ACC112 (cell line): ENCODE data around the gene SCPEP1.

ENCODE experiments used
- H2AFZ ChIP-seq: fragments of 200-600 bp; sonication (generic); one replicate; pipeline ENCODE4 v1.6.0; 2017; ENCODE audit warnings: antibody characterized with exemption, low read length; ENCODE audit not compliant: unreplicated experiment
- H3K27ac ChIP-seq: fragments of 200-600 bp; sonication (generic); 2 replicates; pipeline ENCODE4 v1.5.1; 2014; ENCODE audit warnings: low read depth, mild to moderate bottlenecking, antibody characterized with exemption, low read length, moderate library complexity
- H3K27me3 ChIP-seq: fragments of 200-600 bp; sonication (generic); 2 replicates; pipeline ENCODE4 v1.6.1; 2014; ENCODE audit warnings: mild to moderate bottlenecking, antibody characterized with exemption, low read length, moderate library complexity, mixed read lengths; ENCODE audit not compliant: insufficient read depth
- H3K36me3 ChIP-seq: fragments of 200-600 bp; sonication (generic); 2 replicates; pipeline ENCODE4 v1.6.1; 2016; ENCODE audit warnings: mild to moderate bottlenecking, antibody characterized with exemption, low read length, moderate library complexity, mixed read lengths; ENCODE audit not compliant: insufficient read depth
- H3K4me1 ChIP-seq: fragments of 200-600 bp; sonication (generic); one replicate; pipeline ENCODE4 v1.6.1; 2016; ENCODE audit warnings: low read length, mixed read lengths; ENCODE audit not compliant: insufficient read depth, unreplicated experiment, control insufficient read depth
- H3K4me3 ChIP-seq: fragments of 200-600 bp; sonication (generic); 2 replicates; pipeline ENCODE4 v1.5.1; 2014; ENCODE audit warnings: mild to moderate bottlenecking, low read depth, low read length
- H3K79me2 ChIP-seq: fragments of 200-600 bp; sonication (generic); one replicate; pipeline ENCODE4 v1.6.0; 2016; ENCODE audit warnings: low read length; ENCODE audit not compliant: control insufficient read depth, unreplicated experiment, insufficient read depth

The SCPEP1 gene

GRCh38 chr17:57020208-57020607 lies 42.3 kb downstream of the SCPEP1 start:
- H3K79me2 ChIP-seq: no peaks in the 10 kb centered on the region
- H3K4me3 ChIP-seq: no peak overlapping the region
- H3K27me3 ChIP-seq: peaks cover 49% of the 10 kb centered on the region
- no peaks in the 10 kb centered on the region for H3K4me1 ChIP-seq
- no peak overlapping the region for H2AFZ ChIP-seq
- no peaks in the 10 kb centered on the region for H3K36me3 ChIP-seq
- no peak overlapping the region for H3K27ac ChIP-seq

DNA sequence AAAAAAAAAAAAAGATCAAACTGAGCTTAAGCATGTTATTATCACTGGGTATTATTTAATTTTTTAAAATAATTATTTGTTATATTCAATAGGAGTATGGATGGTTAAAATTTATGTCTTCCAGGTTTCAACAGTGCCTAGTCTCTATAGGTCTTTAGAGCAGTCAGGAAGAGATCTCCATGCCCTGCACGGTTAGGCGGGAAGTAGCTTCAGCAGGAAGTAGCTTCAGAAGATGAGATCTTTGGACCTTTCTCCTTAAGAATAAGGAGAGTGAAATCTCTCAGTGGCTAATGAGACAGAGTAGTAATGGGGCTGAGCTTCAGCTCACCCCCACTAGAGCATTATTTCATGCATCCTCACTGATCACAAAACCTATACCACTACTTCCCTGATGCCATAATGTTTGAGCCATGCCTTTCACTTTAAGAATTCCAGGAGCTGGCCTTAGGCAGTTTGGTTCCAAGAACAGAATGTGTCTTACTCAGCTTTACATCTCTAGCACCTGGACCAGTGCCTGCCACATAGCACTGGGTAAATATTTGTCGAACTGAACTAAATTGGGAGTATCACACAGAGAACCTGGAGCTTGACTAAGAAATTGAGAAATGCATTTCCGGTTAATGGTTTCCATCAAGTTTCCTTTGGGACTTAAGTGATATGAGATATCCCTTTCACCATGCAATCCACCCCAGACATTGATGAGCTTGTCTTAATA lies 43.5 kb downstream of the SCPEP1 start:
- no peaks in the 10 kb centered on the region for H3K4me1 ChIP-seq
- H3K27ac ChIP-seq: no peak overlapping the region
- H3K36me3 ChIP-seq: no peaks in the 10 kb centered on the region
- no peak overlapping the region for H3K4me3 ChIP-seq
- no peak overlapping the region for H2AFZ ChIP-seq
- no peaks in the 10 kb centered on the region for H3K79me2 ChIP-seq
- H3K27me3 ChIP-seq: peaks cover 48% of the 10 kb centered on the region

- Histone ChIP-seq H3K4me3 (no peak overlapping the region), H3K27ac (no peak overlapping the region), H2AFZ (no peak overlapping the region), H3K36me3 (no peaks in the 10 kb centered on the region), H3K79me2 (no peaks in the 10 kb centered on the region), H3K27me3 (peaks cover 24% of the 10 kb centered on the region), H3K4me1 (no peaks in the 10 kb centered on the region)
These were observed 47.9 kb downstream of the SCPEP1 start for GRCh38 chr17:57025876-57026275.

DNA sequence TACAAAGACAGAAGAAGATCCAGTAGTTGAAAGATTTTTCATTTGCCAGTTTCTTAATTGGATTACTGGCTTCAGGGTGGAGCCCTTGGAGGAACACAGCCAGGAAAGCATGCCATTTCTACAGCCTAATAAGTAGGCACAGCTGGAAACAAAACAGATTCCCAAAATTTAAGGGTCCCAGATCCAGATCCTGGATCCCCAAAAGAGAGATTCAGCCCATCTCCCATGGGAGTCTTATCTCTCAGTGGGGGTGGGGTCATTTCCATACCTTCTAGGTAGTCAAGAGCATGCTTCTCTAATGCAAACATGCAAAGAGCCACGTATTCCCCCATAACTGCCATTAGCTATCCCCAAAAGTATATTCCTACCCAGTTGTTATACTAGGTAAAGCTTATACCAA lies 49.9 kb downstream of the SCPEP1 start:
- Histone ChIP-seq H3K36me3 (no peaks in the 10 kb centered on the region), H3K27me3 (peaks cover 13% of the 10 kb centered on the region), H2AFZ (no peak overlapping the region), H3K79me2 (no peaks in the 10 kb centered on the region), H3K27ac (no peak overlapping the region), H3K4me3 (no peak overlapping the region), H3K4me1 (no peaks in the 10 kb centered on the region)

DNA sequence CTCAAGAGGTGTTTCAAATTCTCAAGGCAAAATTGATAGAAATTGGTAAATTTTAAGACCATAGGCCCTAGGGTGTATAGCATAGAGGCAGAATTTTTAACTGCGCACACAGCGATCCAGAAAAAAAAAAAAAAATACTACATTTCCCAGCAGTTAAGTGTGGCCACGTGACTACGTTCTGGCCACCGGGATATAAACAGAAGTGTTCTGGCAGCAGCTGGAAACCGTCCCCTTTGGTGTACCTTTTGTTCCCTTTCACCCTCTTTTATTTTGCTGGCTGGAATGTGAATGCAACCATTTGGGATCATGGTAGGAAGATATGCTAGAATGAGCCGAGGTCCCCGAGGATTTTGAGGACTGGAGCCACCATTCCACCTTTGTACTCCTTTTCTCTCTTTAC lies 54.4 kb downstream of the SCPEP1 start:
- Histone ChIP-seq H3K36me3 (no peaks in the 10 kb centered on the region), H3K27ac (no peak overlapping the region), H2AFZ (no peak overlapping the region), H3K27me3 (peaks cover 25% of the 10 kb centered on the region), H3K4me3 (no peak overlapping the region), H3K79me2 (no peaks in the 10 kb centered on the region), H3K4me1 (no peaks in the 10 kb centered on the region)

DNA sequence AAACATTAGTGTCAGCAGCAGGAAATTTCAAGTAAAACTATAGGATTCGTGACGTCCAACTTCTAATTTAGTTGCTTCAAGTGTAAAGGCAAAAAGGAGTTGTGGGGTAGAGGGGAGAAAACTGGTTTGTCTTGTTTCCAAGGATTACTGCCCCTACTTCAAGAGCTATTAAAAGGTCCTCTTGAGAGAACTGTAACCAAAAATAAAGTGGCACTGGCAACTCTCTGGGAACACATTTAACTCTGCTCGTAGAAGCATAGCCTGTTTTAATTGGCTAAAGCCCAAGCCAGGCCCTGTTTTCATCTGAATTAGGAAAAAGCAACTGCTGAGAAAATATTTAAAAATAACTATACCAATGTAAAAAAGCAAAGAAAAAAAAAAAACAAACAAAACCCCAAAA lies 55.4 kb downstream of the SCPEP1 start:
- Histone ChIP-seq H3K79me2 (no peaks in the 10 kb centered on the region), H3K4me1 (no peaks in the 10 kb centered on the region), H3K36me3 (no peaks in the 10 kb centered on the region), H3K27me3 (peaks cover 35% of the 10 kb centered on the region), H2AFZ (no peak overlapping the region), H3K4me3 (no peak overlapping the region), H3K27ac (no peak overlapping the region)

DNA sequence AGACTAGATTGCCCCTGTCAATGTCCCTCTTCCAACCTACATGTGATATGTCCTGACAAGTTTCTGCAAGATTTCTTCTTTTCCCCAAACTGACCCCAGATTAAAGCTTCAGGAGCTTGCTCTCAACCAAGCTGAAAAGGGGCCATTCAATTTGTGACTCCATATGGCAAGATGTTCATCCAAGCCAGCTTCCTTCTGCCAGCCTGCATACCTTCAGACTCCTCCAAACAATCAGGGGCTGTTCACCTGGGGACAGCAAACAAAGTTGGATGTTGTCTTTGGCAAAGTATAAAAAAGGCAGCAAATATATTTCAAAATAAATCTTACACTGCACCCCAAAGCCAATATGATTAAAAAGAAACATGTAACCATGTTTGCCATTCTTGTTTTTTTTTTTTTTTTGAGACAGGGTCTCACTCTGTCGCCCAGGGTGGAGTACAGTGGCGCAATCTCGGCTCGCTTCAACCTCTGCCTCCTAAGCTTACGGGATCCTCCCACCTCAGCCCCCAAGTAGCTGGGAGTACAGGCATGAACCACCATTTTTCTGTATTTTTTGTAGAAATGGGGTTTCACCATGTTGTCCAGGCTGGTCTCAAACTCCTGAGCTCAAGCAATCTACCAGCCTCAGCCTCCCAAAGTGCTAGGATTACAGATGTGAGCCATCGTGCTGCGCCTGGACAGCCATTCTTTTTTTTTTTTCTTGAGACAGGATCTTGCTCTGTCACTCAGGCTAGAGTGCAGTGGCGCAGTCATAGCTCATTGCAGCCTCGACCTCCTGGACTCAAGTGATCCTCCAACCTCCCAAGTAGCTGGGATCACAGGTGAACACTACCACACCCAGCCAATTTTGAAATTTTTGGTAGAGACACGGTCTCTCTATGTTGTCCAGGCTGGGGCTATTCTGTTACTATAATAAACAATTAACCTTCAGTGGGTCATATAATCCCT lies 57.1 kb downstream of the SCPEP1 start:
- no peak overlapping the region for H3K4me3 ChIP-seq
- H3K4me1 ChIP-seq: no peaks in the 10 kb centered on the region
- H3K27ac ChIP-seq: no peak overlapping the region
- no peak overlapping the region for H2AFZ ChIP-seq
- no peaks in the 10 kb centered on the region for H3K36me3 ChIP-seq
- H3K79me2 ChIP-seq: no peaks in the 10 kb centered on the region
- peaks cover 53% of the 10 kb centered on the region for H3K27me3 ChIP-seq

GRCh38 chr17:57035971-57036481 lies 58.1 kb downstream of the SCPEP1 start:
- no peak overlapping the region for H2AFZ ChIP-seq
- peaks cover 62% of the 10 kb centered on the region for H3K27me3 ChIP-seq
- H3K36me3 ChIP-seq: no peaks in the 10 kb centered on the region
- no peaks in the 10 kb centered on the region for H3K4me1 ChIP-seq
- H3K4me3 ChIP-seq: no peak overlapping the region
- H3K27ac ChIP-seq: no peak overlapping the region
- no peaks in the 10 kb centered on the region for H3K79me2 ChIP-seq

DNA sequence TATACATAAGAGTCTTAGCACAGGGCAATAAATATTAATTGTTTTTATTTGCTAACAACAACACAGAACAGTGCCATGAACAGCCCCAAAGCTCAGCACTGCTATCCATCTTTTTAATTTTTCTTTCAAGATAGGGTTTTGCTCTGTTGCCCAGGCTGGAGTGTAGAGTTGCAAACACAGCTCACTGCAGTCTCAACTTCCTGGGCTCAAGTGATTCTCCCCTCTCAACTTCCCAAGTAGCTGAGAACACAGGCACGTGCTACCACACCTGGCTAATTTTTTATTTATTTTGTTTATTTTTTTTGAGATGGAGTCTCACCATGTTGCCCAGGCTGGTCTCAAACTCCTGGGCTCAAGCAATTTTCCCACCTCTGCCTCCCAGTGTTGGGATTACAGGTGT lies 59.5 kb downstream of the SCPEP1 start:
- Histone ChIP-seq H2AFZ (no peak overlapping the region), H3K27me3 (peaks cover 74% of the 10 kb centered on the region), H3K4me3 (no peak overlapping the region), H3K79me2 (no peaks in the 10 kb centered on the region), H3K36me3 (no peaks in the 10 kb centered on the region), H3K4me1 (no peaks in the 10 kb centered on the region), H3K27ac (no peak overlapping the region)

DNA sequence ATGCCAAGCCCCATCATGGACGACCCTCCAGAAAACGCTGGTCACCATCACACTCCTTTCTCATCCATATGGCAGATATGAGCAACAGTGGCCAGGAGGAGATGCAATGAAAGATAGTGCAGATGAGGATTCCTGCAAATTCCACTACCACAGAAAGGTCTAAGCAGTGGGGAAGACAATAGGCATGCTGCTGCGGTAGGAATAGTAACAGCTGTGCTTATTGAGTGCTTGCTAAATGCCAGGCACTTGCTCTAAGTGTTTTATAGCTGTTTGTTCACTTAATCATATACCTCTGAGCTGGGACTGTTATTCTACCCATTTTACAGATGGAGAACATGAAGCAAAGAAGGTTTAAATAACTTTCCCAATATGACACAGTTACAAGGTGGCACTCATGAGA lies 60.6 kb downstream of the SCPEP1 start:
- Histone ChIP-seq H3K4me3 (no peak overlapping the region), H2AFZ (no peak overlapping the region), H3K79me2 (no peaks in the 10 kb centered on the region), H3K27me3 (peaks cover 81% of the 10 kb centered on the region), H3K4me1 (no peaks in the 10 kb centered on the region), H3K36me3 (no peaks in the 10 kb centered on the region), H3K27ac (no peak overlapping the region)
